Measurements from ENCODE around the gene AKT1. TPM values are rescaled to one million over a fixed set of nuclear protein-coding genes. Genes with fewer than 3 reads are reported as not detected.

Gene AKT1
- polyA plus RNA-seq, 2 of the 4 experiments (the other 2 are of a cell fraction): 70.2 to 93.8 TPM

- ChIA-PET POLR2A (no interaction called here), CTCF (interaction anchor here (0.9 to 2.1 kb wide), 8 partner anchors 9 to 34 kb away, joined by 3 to 8 read pairs (median 4); no protein-coding TSS in a partner anchor)
- no peak for FAIRE-seq
- 62% methylated on average over 18 of the region's 83 CpGs for WGBS (ENCODE audit: missing lambda C conversion rate)
- DNase-seq (ENCODE audit: low read depth in 1 of 2, low spot score in 1 of 2): peak in 1 of 2 experiments; percentile 54
- Histone ChIP-seq H3K27ac (peak overlapping the region; percentile 74 to 95), H3K4me3 (peak overlapping the region; percentile 68), H3K9me3 (no peaks in the 10 kb centered on the region), H3K4me2 (peak overlapping the region; percentile 99), H3K4me1 (peaks cover 48% of the 10 kb centered on the region)
- peak; percentile 5 to 40; a peak in 3 of 6 replicates for ATAC-seq
- TF ChIP-seq, protein P1, sequence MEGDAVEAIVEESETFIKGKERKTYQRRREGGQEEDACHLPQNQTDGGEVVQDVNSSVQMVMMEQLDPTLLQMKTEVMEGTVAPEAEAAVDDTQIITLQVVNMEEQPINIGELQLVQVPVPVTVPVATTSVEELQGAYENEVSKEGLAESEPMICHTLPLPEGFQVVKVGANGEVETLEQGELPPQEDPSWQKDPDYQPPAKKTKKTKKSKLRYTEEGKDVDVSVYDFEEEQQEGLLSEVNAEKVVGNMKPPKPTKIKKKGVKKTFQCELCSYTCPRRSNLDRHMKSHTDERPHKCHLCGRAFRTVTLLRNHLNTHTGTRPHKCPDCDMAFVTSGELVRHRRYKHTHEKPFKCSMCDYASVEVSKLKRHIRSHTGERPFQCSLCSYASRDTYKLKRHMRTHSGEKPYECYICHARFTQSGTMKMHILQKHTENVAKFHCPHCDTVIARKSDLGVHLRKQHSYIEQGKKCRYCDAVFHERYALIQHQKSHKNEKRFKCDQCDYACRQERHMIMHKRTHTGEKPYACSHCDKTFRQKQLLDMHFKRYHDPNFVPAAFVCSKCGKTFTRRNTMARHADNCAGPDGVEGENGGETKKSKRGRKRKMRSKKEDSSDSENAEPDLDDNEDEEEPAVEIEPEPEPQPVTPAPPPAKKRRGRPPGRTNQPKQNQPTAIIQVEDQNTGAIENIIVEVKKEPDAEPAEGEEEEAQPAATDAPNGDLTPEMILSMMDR (IDR thresholded peaks at IDR 0.05): 0 out of 3 replicates have a peak, but pooled peaks have one; percentile 5
- no peak for TF ChIP-seq TFCP2L1 (CRISPR knock-in tag; IDR thresholded peaks at IDR 0.05)
- TF ChIP-seq FOSB (CRISPR knock-in tag; IDR thresholded peaks at IDR 0.05): no peak
- peak; percentile 82 for TF ChIP-seq CHD2 (IDR thresholded peaks at IDR 0.05; ENCODE audit: low read length, partially characterized antibody)
- TF ChIP-seq CEBPB (IDR thresholded peaks at IDR 0.05): no peak
- peak; percentile 79 for TF ChIP-seq REST (IDR thresholded peaks at IDR 0.05)
- TF ChIP-seq JUN (IDR thresholded peaks at IDR 0.05): 0 out of 5 replicates have a peak, but pooled peaks of 1 of the 2 experiments have one; percentile 12
These were observed 4.6 kb upstream of the AKT1 start for GRCh38 chr14:104800015-104800770.

DNA sequence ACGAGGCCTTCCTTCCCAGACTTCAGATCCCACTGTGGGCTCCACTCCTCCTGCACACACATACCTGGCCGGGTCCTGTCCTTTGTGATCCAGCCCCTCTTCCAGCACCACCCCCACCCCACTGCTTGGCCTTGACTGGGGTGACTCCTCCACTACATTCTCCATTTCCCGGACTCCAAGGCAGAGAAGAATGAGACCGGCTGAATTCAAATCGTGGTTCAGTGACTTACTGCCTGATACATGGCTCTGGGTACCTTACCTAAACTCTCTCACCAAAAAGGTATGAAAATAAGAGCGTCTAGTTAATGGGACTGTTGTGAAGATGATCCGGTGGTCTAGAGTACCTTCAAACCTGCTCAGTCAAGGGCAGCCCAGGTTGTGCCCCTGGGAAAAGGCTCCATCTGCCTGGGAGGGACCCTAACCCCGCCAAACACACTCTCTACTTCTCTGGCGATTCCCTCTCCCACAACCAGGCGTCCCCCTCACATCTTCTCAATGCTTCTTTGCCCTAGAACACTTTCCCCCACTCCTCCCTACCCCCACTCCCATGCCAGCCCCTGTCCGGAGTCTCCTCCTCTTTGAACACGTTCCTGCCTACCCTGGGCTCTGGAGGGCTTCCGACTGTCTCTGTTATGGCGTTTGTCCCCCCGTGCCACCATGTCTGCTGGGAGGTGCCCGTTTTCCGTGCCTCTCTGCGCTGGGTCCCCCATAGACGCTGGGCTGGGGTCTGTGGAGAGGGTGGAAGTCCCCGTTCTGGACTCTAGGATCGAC is 3.9 kb upstream of the AKT1 start:
- ChIA-PET CTCF (interaction anchor here (1.2 kb wide), 1 partner anchor 31 kb away, joined by 3 read pairs; no protein-coding TSS in a partner anchor), POLR2A (no interaction called here)
- FAIRE-seq (no peak), ATAC-seq (no peak), DNase-seq (ENCODE audit: low read depth in 1 of 2, low spot score in 1 of 2) (no peak)
- peaks cover 40% of the 10 kb centered on the region for H3K4me1 ChIP-seq
- WGBS (ENCODE audit: missing lambda C conversion rate): 73% methylated on average over 19 of the region's 21 CpGs
- H3K9me3 ChIP-seq: no peaks in the 10 kb centered on the region
- no peak overlapping the region; the same call in 2 of the 3 replicates for H3K4me3 ChIP-seq
- H3K4me2 ChIP-seq: peak overlapping the region; percentile 99
- no peak for TF ChIP-seq KDM1A (IDR thresholded peaks at IDR 0.05; ENCODE audit: low read depth)
- TF ChIP-seq TFCP2L1 (CRISPR knock-in tag; IDR thresholded peaks at IDR 0.05): no peak
- TF ChIP-seq HOXB13 (CRISPR knock-in tag; IDR thresholded peaks at IDR 0.05; ENCODE audit: low read depth): no peak
- TF ChIP-seq ZSCAN20 (CRISPR knock-in tag; IDR thresholded peaks at IDR 0.05): no peak
- TF ChIP-seq POLR2AphosphoS2 (conservative IDR thresholded peaks at IDR 0.05; ENCODE audit: low read length): no peak
- TF ChIP-seq PHF8 (IDR thresholded peaks at IDR 0.05; ENCODE audit: borderline replicate concordance, low read depth): no peak
- TF ChIP-seq, protein P2, sequence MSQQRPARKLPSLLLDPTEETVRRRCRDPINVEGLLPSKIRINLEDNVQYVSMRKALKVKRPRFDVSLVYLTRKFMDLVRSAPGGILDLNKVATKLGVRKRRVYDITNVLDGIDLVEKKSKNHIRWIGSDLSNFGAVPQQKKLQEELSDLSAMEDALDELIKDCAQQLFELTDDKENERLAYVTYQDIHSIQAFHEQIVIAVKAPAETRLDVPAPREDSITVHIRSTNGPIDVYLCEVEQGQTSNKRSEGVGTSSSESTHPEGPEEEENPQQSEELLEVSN (IDR thresholded peaks at IDR 0.05; ENCODE audit: borderline replicate concordance, low read depth): no peak
- no peak for TF ChIP-seq NR3C1 (IDR thresholded peaks at IDR 0.05)
- no peak for TF ChIP-seq EP300 (IDR thresholded peaks at IDR 0.05)
- TF ChIP-seq ZFP36 (IDR thresholded peaks at IDR 0.05; ENCODE audit: borderline replicate concordance, partially characterized antibody): no peak
- TF ChIP-seq MYC (IDR thresholded peaks at IDR 0.05; ENCODE audit: borderline replicate concordance, low read length): no peak
- no peak for TF ChIP-seq RARB (CRISPR knock-in tag; IDR thresholded peaks at IDR 0.05)
- peak overlapping the region in 1 of 2 experiments; percentile 95; a peak in 3 of 6 replicates for H3K27ac ChIP-seq
